Measurements from ENCODE around the gene SLC1A3.
"Not testable (repeated sequence)": the region's sequence is repeated elsewhere in the genome, so short reads cannot be mapped to it uniquely, and the experiment has no call there.

Gene SLC1A3

GRCh38 chr5:36631620-36632362 lies 25.4 kb downstream of the SLC1A3 start:
- no peak for DNase-seq

DNA sequence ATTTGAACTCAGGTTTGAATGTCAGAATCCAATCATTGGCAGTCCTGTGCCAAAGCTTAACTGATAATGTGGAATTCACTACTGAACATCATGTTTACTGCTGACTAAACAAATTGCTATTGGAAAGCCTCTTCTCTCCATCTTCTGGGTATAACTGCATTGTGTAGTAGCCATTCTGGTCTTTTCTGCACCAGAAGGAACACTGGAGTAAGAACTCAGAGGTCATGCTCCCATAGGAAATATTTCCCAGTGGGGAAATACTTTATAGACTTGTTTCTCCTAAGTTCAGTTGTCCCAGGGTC lies 25.9 kb downstream of the SLC1A3 start:
- DNase-seq, result no peak

GRCh38 chr5:36635721-36636390 lies 29.4 kb downstream of the SLC1A3 start:
- DNase-seq, result no peak

- no peak for DNase-seq
Measured at GRCh38 chr5:36637101-36637500, 30.7 kb downstream of the SLC1A3 start.

- no peak for DNase-seq
Measured at GRCh38 chr5:36637516-36637915, 31.1 kb downstream of the SLC1A3 start.

DNA sequence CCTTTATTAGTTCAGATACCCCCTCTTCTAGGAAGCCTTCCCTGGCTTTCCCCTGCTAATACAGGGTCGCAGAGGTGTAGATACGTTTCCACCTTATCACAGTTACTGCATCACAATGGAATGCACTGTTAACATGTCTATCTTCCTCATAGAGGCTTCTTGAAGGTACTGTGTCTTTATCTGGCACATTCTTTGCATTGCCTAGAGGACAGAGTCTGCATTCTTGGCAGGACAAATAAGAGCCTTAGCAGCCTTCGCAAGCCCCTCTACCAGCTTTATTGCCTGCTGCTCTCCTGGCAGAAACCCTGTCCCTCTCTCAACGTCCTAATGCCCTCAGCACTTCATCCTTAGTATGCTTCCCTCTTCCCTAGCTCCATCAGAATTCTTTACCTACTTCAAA lies 31.6 kb downstream of the SLC1A3 start:
- no peak for DNase-seq

- no peak for DNase-seq
Measured at GRCh38 chr5:36640949-36641348, 34.5 kb downstream of the SLC1A3 start.

DNA sequence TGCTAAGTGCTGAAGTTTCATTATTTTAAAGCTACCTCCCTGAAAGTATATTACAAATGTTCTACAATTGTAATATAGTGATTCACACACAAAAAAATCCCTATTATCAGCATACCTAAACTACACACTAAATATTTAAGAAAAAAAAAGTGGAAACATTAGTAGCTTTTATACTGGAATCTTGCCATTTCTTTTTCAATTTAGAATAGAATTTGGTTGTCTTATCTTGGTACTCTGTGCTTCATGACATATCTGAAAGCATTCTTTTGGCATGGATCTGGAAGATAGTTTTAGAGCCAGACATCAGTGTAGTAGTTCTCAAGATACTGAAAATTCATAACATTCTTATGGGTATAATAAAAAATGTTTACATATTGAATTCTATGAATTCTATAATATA lies 35.0 kb downstream of the SLC1A3 start:
- DNase-seq, result no peak

DNA sequence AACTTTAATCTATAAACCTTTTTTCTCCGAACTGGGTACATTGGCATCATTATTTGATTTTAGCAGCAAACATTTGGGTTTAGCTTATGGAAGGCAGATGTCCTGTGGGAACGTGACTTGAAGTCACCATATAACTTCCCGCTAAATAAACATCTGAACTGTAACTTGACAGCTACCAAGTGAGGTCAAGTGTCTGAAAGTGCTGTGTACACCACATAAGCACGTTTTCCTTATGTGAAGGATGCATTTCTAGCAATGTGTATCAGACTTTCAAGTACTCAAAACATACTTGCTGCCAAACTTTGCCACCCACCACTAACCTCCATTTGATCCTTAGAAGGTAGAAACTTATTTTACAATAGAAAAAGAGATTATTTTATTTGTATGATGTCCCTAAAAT lies 35.7 kb downstream of the SLC1A3 start:
- DNase-seq, result no peak

- no peak for DNase-seq
Measured at GRCh38 chr5:36643162-36643561, 36.8 kb downstream of the SLC1A3 start.

GRCh38 chr5:36643841-36644240 lies 37.4 kb downstream of the SLC1A3 start:
- DNase-seq, result not testable (repeated sequence)

DNA sequence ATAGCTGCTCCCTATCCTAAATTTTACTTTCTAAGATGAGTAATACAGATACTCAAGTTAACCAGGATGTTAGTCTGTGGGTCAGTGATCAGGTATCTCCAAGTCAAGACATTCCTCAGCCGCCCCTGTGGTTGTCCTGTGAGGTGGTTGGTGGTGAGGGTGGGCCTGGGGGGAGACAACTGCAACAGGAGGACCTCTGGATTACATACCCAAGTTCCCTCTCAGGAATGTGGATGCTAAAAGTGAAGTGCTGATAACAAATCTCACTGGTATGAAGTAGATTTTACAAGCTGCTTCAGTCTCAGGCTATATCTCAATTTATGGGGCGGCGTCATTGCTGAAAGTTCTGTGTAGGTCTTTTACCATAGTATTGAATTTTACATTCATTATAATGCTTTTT lies 38.3 kb downstream of the SLC1A3 start:
- no peak for DNase-seq

GRCh38 chr5:36646100-36646499 lies 39.7 kb downstream of the SLC1A3 start:
- DNase-seq, result no peak

DNA sequence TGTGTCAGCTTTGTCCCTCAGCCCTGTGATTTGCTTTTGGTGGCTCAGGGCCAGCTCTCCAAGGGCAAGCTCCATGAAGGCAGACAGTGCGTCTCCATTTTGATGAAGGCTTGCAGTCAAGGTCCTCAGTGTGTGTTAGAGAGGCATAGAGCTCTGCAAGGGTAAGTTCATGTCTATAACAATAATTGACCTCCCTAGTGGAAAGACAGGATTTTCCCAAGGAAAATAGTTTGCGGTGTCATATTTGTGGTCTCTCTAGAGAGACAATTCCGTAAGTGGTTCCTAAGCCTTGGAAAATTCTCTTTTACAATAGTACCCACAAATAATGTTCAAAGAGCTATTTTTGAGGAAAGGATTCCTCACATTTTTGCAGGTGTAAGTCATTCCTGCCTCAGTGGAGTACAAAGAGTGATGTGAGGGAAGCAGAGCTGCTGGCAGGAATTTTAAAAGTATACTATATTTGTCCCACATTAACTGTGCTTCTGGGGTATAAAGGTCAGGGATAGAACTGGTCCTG lies 40.2 kb downstream of the SLC1A3 start:
- DNase-seq, result no peak

- DNase-seq, result no peak
Measured at GRCh38 chr5:36647046-36647445, 40.6 kb downstream of the SLC1A3 start.

GRCh38 chr5:36648426-36648825 lies 42.0 kb downstream of the SLC1A3 start:
- DNase-seq, result no peak

- DNase-seq, result no peak
Measured at GRCh38 chr5:36651761-36652685, 45.6 kb downstream of the SLC1A3 start.

- no peak for DNase-seq
Measured at GRCh38 chr5:36653044-36653705, 46.8 kb downstream of the SLC1A3 start.

GRCh38 chr5:36654564-36654963 lies 48.2 kb downstream of the SLC1A3 start:
- DNase-seq, result no peak

DNA sequence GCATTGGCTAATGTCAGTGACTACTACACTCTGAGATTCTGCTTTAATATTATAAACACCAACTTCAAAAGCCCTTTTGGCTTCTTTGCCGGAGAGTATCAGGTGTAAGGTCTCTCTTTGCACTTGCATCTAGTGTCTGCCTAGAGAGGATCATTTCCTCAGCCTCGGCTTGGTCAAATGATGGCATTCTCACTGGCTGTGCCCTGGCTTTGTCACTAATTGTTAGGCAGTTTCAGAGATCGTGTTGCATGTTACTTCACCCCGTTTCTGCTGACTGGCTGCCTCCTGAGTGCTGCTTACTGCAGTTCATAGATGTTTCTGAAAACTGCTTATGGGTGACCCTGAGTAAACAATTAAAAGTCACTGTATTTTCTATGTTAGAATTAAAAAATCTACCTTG lies 48.8 kb downstream of the SLC1A3 start:
- no peak for DNase-seq

DNA sequence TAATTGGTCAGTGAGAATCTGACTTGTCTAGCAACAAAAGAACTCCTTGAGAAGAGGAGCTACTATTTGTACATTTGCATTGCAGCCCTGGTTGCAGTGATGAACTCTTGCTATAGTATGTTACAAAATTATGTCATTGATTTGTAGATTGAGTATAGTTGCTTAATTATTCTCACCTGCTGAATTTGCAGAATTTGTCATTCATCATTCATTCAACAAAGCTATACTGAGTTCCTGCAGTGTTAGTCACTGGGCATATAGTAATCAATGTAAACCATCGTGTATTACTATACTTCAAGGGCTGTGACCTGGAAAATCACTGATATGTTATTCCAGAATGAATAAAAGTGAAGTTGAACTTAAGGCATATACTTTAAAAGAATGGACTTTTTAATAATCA lies 50.1 kb downstream of the SLC1A3 start:
- DNase-seq, result no peak

DNA sequence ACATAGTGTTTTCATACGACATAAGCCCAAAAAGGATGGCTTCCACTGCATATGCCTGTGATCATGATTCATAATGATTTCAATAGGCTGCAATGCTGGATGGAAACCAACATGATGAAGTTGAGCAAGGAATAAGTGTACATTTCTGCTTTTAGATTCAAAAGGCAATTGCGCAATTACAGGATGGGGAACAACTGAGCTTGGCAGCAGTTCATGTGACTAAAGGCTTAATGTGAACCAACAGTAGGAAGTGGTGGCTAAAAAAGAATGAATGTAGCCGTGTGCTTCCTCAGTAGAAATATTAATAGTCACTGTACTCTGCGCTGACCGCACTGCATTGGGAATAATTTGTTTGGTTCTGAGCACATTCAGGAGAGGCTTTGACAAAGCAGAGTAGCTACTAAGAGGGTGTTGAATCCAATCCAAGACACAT lies 51.2 kb downstream of the SLC1A3 start:
- no peak for DNase-seq
